GM23338 (cell line): ENCODE data around the gene GNB1. TPM values are rescaled to one million over a fixed set of nuclear protein-coding genes. Genes with fewer than 3 reads are reported as not detected.
A peak's percentile ranks its signal among the peaks of the same experiment; 100 is the strongest.

Experiments
- ATAC-seq: fragments of 200-7000 bp; cut with Tn5 transposase; 3 replicates; pipeline ENCODE4 v1.9.1; 2020
- DNase-seq: peaks from one replicate; pipeline ENCODE4 v3.0.0-alpha.2; 2015; ENCODE audit warnings: low spot score
- H2AFZ ChIP-seq: fragments of 200-600 bp; sonication (generic); 2 replicates; pipeline ENCODE4 v1.8.0; 2016; ENCODE audit warnings: antibody characterized with exemption, mild to moderate bottlenecking, moderate library complexity
- H3F3A ChIP-seq: fragments of 200-600 bp; sonication (generic); replicated peaks from 2 replicates; pipeline ENCODE4 v1.8.0; 2017; ENCODE audit warnings: antibody characterized with exemption, mixed run types, low read depth
- H3K27ac ChIP-seq: fragments of 200-600 bp; sonication (generic); 2 replicates; pipeline ENCODE4 v1.6.1; 2016; ENCODE audit warnings: low read depth
- H3K27me3 ChIP-seq: fragments of 200-600 bp; sonication (generic); 2 replicates; pipeline ENCODE4 v1.8.0; 2016; ENCODE audit warnings: mild to moderate bottlenecking, mixed run types, moderate library complexity; ENCODE audit not compliant: insufficient read depth
- H3K36me3 ChIP-seq: fragments of 200-600 bp; sonication (generic); 2 replicates; pipeline ENCODE4 v1.8.0; 2016; ENCODE audit warnings: mild to moderate bottlenecking; ENCODE audit not compliant: insufficient read depth
- H3K4me1 ChIP-seq: fragments of 200-600 bp; sonication (generic); 2 replicates; pipeline ENCODE4 v1.8.0; 2016; ENCODE audit warnings: mild to moderate bottlenecking, moderate library complexity; ENCODE audit not compliant: insufficient read depth
- H3K4me2 ChIP-seq: fragments of 200-600 bp; sonication (generic); 2 replicates; pipeline ENCODE4 v1.7.1; 2017; ENCODE audit warnings: mixed run types
- H3K4me3 ChIP-seq: fragments of 200-600 bp; sonication (generic); 2 replicates; pipeline ENCODE4 v1.6.1; 2016; ENCODE audit warnings: mixed run types
- H3K79me2 ChIP-seq: fragments of 200-600 bp; sonication (generic); replicated peaks from 2 replicates; pipeline ENCODE4 v1.8.0; 2017; ENCODE audit warnings: mild to moderate bottlenecking; ENCODE audit not compliant: insufficient read depth
- H3K9me2 ChIP-seq: fragments of 200-600 bp; sonication (generic); 2 replicates; pipeline ENCODE4 v1.8.0; 2017; ENCODE audit not compliant: insufficient read depth
- H4K20me1 ChIP-seq: fragments of 200-600 bp; sonication (generic); replicated peaks from 2 replicates; pipeline ENCODE4 v1.8.0; 2017; ENCODE audit warnings: mild to moderate bottlenecking; ENCODE audit not compliant: insufficient read depth
- H3K27ac Mint-ChIP-seq: 2 replicates; pipeline ENCODE4 v1.8.0; 2020; ENCODE audit warnings: inconsistent platforms, mild to moderate bottlenecking, moderate library complexity, mixed read lengths
- H3K27me3 Mint-ChIP-seq: 3 replicates; pipeline ENCODE4 v1.8.0; 2022; ENCODE audit warnings: low read depth, mild to moderate bottlenecking, moderate library complexity, mixed read lengths, inconsistent platforms; ENCODE audit not compliant: insufficient read depth, poor library complexity
- H3K36me3 Mint-ChIP-seq: 3 replicates; pipeline ENCODE4 v1.8.0; 2021; ENCODE audit warnings: low read depth, mild to moderate bottlenecking, inconsistent platforms, moderate library complexity, mixed read lengths
- H3K4me1 Mint-ChIP-seq: 3 replicates; pipeline ENCODE4 v1.8.0; 2020; ENCODE audit warnings: mild to moderate bottlenecking, inconsistent platforms, mixed read lengths
- H3K4me3 Mint-ChIP-seq: 3 replicates; pipeline ENCODE4 v1.8.0; 2021; ENCODE audit warnings: moderate library complexity, mild to moderate bottlenecking, inconsistent platforms, mixed read lengths
- H3K9me3 Mint-ChIP-seq: 3 replicates; pipeline ENCODE4 v1.8.0; 2020; ENCODE audit warnings: moderate library complexity, mild to moderate bottlenecking, inconsistent platforms, mixed read lengths
- CREB1 ChIP-seq: fragments of 250-450 bp; sonication (Bioruptor Pico); IDR thresholded peaks from 2 replicates; pipeline ENCODE4 v1.5.0; 2020; ENCODE audit warnings: low read depth, mild to moderate bottlenecking, moderate library complexity
- CTCF ChIP-seq, 2 experiments: fragments of 200-600 bp in 1 of 2; sonication (generic) in 1 of 2; conservative IDR thresholded peaks; 2 replicates each; pipeline versions ENCODE4 v1.5.1 to v1.6.1; 2016 to 2017; ENCODE audit warnings: antibody characterized with exemption in 2 of 2, low read depth in 2 of 2, mild to moderate bottlenecking in 2 of 2, moderate library complexity in 1 of 2
- ETS1 ChIP-seq: IDR thresholded peaks from 2 replicates; pipeline ENCODE4 v1.6.1; 2016; ENCODE audit warnings: antibody characterized with exemption
- EZH2 ChIP-seq: fragments of 200-600 bp; sonication (generic); IDR thresholded peaks from one replicate; pipeline ENCODE4 v1.8.0; 2017; ENCODE audit warnings: antibody characterized with exemption, mild to moderate bottlenecking, low read depth; ENCODE audit not compliant: unreplicated experiment
- EZH2phosphoT487 ChIP-seq: fragments of 200-600 bp; sonication (generic); IDR thresholded peaks from one replicate; pipeline ENCODE4 v1.8.1; 2018; ENCODE audit warnings: antibody characterized with exemption; ENCODE audit not compliant: unreplicated experiment
- JUNB ChIP-seq: IDR thresholded peaks from one replicate; pipeline ENCODE4 v1.6.1; 2016; ENCODE audit warnings: antibody characterized with exemption; ENCODE audit not compliant: unreplicated experiment
- NANOG ChIP-seq: IDR thresholded peaks from 2 replicates; pipeline ENCODE4 v1.6.1; 2016; ENCODE audit warnings: antibody characterized with exemption, borderline replicate concordance
- POLR2AphosphoS5 ChIP-seq: IDR thresholded peaks from 2 replicates; pipeline ENCODE4 v1.6.1; 2016; ENCODE audit warnings: antibody characterized with exemption, low read depth
- REST ChIP-seq: IDR thresholded peaks from one replicate; pipeline ENCODE4 v1.6.1; 2018; ENCODE audit warnings: antibody characterized with exemption; ENCODE audit not compliant: unreplicated experiment
- STAT1 ChIP-seq: IDR thresholded peaks from one replicate; pipeline ENCODE4 v1.6.1; 2016; ENCODE audit warnings: antibody characterized with exemption; ENCODE audit not compliant: unreplicated experiment
- ZNF114 ChIP-seq: fragments of 250-450 bp; sonication (Bioruptor Pico); IDR thresholded peaks from 2 replicates; pipeline ENCODE4 v1.5.0; 2020; ENCODE audit warnings: mild to moderate bottlenecking, moderate library complexity
- ZNF331 ChIP-seq: fragments of 250-450 bp; sonication (Bioruptor Pico); IDR thresholded peaks from 2 replicates; pipeline ENCODE4 v1.5.0; 2020; ENCODE audit warnings: low read depth, mild to moderate bottlenecking, moderate library complexity
- ZNF462 ChIP-seq: fragments of 250-450 bp; sonication (Bioruptor Pico); IDR thresholded peaks from 2 replicates; pipeline ENCODE4 v1.5.0; 2020; ENCODE audit warnings: mild to moderate bottlenecking, moderate library complexity
- polyA plus RNA-seq: library from polyadenylated mRNA; unstranded; fragments of >200 nt; fragmentation: Nextera tagmentation; extraction: Ambion mirVana; gene quantifications from 2 replicates; pipeline ENCODE4 v1.2.1, GENCODE V29; 2016
- total RNA-seq: library from RNA; depleted of rRNA; stranded (reverse); fragments of >200 nt; shearing (Covaris generic); gene quantifications from 2 replicates; pipeline ENCODE4 v1.2.3, GENCODE V29; 2014

Gene GNB1
- total and polyA plus RNA-seq, 2 experiments from 2014 or later: 65.4 to 138 TPM

- no peak overlapping the region for H3K4me3 Mint-ChIP-seq
- Histone ChIP-seq H3F3A (peaks cover 33% of the 10 kb centered on the region; the same call in 1 of the 2 replicates), H3K27ac (peak overlapping the region; percentile 90), H3K4me2 (no peak overlapping the region), H3K27me3 (no peaks in the 10 kb centered on the region), H2AFZ (no peak overlapping the region), H3K9me2 (no peaks in the 10 kb centered on the region), H4K20me1 (peaks cover 85% of the 10 kb centered on the region), H3K4me1 (peaks cover 8% of the 10 kb centered on the region), H3K4me3 (no peak overlapping the region), H3K36me3 (no peaks in the 10 kb centered on the region), H3K79me2 (peaks cover 100% of the 10 kb centered on the region)
- peaks cover 11% of the 10 kb centered on the region for H3K4me1 Mint-ChIP-seq
- ATAC-seq (no peak), DNase-seq (no peak)
- no peak for TF ChIP-seq JUNB
- TF ChIP-seq CREB1: no peak
- no peak for TF ChIP-seq NANOG
- no peak for TF ChIP-seq EZH2phosphoT487
- no peak for TF ChIP-seq ZNF114 (CRISPR knock-in tag)
- no peak for TF ChIP-seq REST
- no peak for TF ChIP-seq STAT1
- no peak for TF ChIP-seq ETS1
- TF ChIP-seq ZNF462 (CRISPR knock-in tag): no peak
- TF ChIP-seq EZH2: no peak
- no peak for TF ChIP-seq POLR2AphosphoS5
- no peak for TF ChIP-seq ZNF331 (CRISPR knock-in tag)
- no peak for TF ChIP-seq CTCF (conservative IDR thresholded peaks at IDR 0.05; ENCODE audit: low read depth in 2 of 2)
- no peak overlapping the region for H3K27ac Mint-ChIP-seq
- H3K27me3 Mint-ChIP-seq: peaks cover 2% of the 10 kb centered on the region
- no peaks in the 10 kb centered on the region for H3K9me3 Mint-ChIP-seq
- H3K36me3 Mint-ChIP-seq: peaks cover 35% of the 10 kb centered on the region
These were observed 23.7 kb downstream of the GNB1 start for GRCh38 chr1:1867164-1867563.
